ENCODE data around the gene RASGRP4.

Gene RASGRP4

GRCh38 chr19:38385057-38385803 is 40.8 kb downstream of the RASGRP4 start:
- H3K27me3 ChIP-seq = peaks cover 56% of the 10 kb centered on the region

GRCh38 chr19:38384209-38385027 is 41.6 kb downstream of the RASGRP4 start:
- peaks cover 48% of the 10 kb centered on the region for H3K27me3 ChIP-seq
- peaks cover 61% of the 10 kb centered on the region for H3K36me3 ChIP-seq

More at GRCh38 chr19:38385057-38385803, 40.8 kb downstream of the RASGRP4 start:
- Histone ChIP-seq H3K4me3 (ENCODE audit: low read depth in 1 of 2, low read length in 1 of 2) (no peak overlapping the region), H3K4me1 (ENCODE audit: control insufficient read depth in 1 of 2, insufficient read depth in 1 of 2, low read depth in 1 of 2, low read length in 1 of 2) (peaks cover 24 to 26% of the 10 kb centered on the region in 2 experiments), H3K27ac (no peak overlapping the region), H3K9me3 (no peaks in the 10 kb centered on the region), H3K36me3 (peaks cover 53% of the 10 kb centered on the region)
- no peak for TF ChIP-seq CTCF (IDR thresholded peaks at IDR 0.05)

GRCh38 chr19:38383743-38384142 is 42.3 kb downstream of the RASGRP4 start:
- Histone ChIP-seq H3K27ac (no peak overlapping the region), H3K27me3 (peaks cover 41% of the 10 kb centered on the region), H3K9me3 (no peaks in the 10 kb centered on the region), H3K36me3 (peaks cover 68% of the 10 kb centered on the region), H3K4me3 (ENCODE audit: low read depth in 1 of 2, low read length in 1 of 2) (no peak overlapping the region), H3K4me1 (ENCODE audit: control insufficient read depth in 1 of 2, insufficient read depth in 1 of 2, low read depth in 1 of 2, low read length in 1 of 2) (peaks cover 24 to 25% of the 10 kb centered on the region in 2 experiments)
- TF ChIP-seq CTCF (IDR thresholded peaks at IDR 0.05) = no peak

More at GRCh38 chr19:38384209-38385027, 41.6 kb downstream of the RASGRP4 start:
- Histone ChIP-seq H3K9me3 (no peaks in the 10 kb centered on the region), H3K4me3 (ENCODE audit: low read depth in 1 of 2, low read length in 1 of 2) (no peak overlapping the region), H3K27ac (no peak overlapping the region), H3K4me1 (ENCODE audit: control insufficient read depth in 1 of 2, insufficient read depth in 1 of 2, low read depth in 1 of 2, low read length in 1 of 2) (peaks cover 24 to 26% of the 10 kb centered on the region in 2 experiments)
- TF ChIP-seq CTCF (IDR thresholded peaks at IDR 0.05) = no peak

GRCh38 chr19:38383184-38383583 is 42.8 kb downstream of the RASGRP4 start:
- Histone ChIP-seq H3K27ac (no peak overlapping the region), H3K27me3 (peaks cover 35% of the 10 kb centered on the region), H3K4me3 (ENCODE audit: low read depth in 1 of 2, low read length in 1 of 2) (no peak overlapping the region), H3K4me1 (ENCODE audit: control insufficient read depth in 1 of 2, insufficient read depth in 1 of 2, low read depth in 1 of 2, low read length in 1 of 2) (peaks cover 19 to 23% of the 10 kb centered on the region in 2 experiments), H3K9me3 (no peaks in the 10 kb centered on the region), H3K36me3 (peaks cover 69% of the 10 kb centered on the region)
- TF ChIP-seq CTCF (IDR thresholded peaks at IDR 0.05) = no peak

- Histone ChIP-seq H3K4me3 (ENCODE audit: low read depth in 1 of 2, low read length in 1 of 2) (no peak overlapping the region), H3K36me3 (peaks cover 84% of the 10 kb centered on the region), H3K4me1 (ENCODE audit: control insufficient read depth in 1 of 2, insufficient read depth in 1 of 2, low read depth in 1 of 2, low read length in 1 of 2) (peaks cover 0 to 4% of the 10 kb centered on the region in 2 experiments), H3K9me3 (no peaks in the 10 kb centered on the region), H3K27me3 (peaks cover 15% of the 10 kb centered on the region), H3K27ac (no peak overlapping the region)
- no peak for TF ChIP-seq CTCF (IDR thresholded peaks at IDR 0.05)
Measured at GRCh38 chr19:38381138-38381537, 44.9 kb downstream of the RASGRP4 start.

Measured in neutrophil (primary cell).